H7 (cell line): ENCODE measurements around the gene DNAJC28. TPM values are rescaled to one million over a fixed set of nuclear protein-coding genes. Genes with fewer than 3 reads are reported as not detected.
A peak's percentile ranks its signal among the peaks of the same experiment; 100 is the strongest.
"Not testable (repeated sequence)": the region's sequence is repeated elsewhere in the genome, so short reads cannot be mapped to it uniquely, and the experiment has no call there.

Source experiments
- DNase-seq: peaks from one replicate; pipeline ENCODE4 v3.0.0; 2012
- H3K27me3 ChIP-seq: 2 replicates; pipeline ENCODE4 v1.6.0; 2011; ENCODE audit warnings: mild to moderate bottlenecking, low read length; ENCODE audit not compliant: control insufficient read depth, insufficient read depth
- H3K36me3 ChIP-seq: replicated peaks from 2 replicates; pipeline ENCODE4 v1.5.1; 2011; ENCODE audit warnings: low read length; ENCODE audit not compliant: control insufficient read depth, insufficient read depth
- H3K4me3 ChIP-seq: 2 replicates; pipeline ENCODE4 v1.5.1; 2011; ENCODE audit warnings: low read depth, mild to moderate bottlenecking, control low read depth, low read length, moderate library complexity; ENCODE audit not compliant: insufficient read depth
- total RNA-seq: library from RNA; depleted of rRNA; stranded (reverse); fragments of >200 nt; shearing (Covaris generic); gene quantifications from 2 replicates; pipeline ENCODE4 v1.2.3, GENCODE V29; 2014; rRNA removed

The DNAJC28 gene, protein sequence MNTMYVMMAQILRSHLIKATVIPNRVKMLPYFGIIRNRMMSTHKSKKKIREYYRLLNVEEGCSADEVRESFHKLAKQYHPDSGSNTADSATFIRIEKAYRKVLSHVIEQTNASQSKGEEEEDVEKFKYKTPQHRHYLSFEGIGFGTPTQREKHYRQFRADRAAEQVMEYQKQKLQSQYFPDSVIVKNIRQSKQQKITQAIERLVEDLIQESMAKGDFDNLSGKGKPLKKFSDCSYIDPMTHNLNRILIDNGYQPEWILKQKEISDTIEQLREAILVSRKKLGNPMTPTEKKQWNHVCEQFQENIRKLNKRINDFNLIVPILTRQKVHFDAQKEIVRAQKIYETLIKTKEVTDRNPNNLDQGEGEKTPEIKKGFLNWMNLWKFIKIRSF
- total RNA-seq: 1.0 and 1.4 TPM in 2 replicates

DNA sequence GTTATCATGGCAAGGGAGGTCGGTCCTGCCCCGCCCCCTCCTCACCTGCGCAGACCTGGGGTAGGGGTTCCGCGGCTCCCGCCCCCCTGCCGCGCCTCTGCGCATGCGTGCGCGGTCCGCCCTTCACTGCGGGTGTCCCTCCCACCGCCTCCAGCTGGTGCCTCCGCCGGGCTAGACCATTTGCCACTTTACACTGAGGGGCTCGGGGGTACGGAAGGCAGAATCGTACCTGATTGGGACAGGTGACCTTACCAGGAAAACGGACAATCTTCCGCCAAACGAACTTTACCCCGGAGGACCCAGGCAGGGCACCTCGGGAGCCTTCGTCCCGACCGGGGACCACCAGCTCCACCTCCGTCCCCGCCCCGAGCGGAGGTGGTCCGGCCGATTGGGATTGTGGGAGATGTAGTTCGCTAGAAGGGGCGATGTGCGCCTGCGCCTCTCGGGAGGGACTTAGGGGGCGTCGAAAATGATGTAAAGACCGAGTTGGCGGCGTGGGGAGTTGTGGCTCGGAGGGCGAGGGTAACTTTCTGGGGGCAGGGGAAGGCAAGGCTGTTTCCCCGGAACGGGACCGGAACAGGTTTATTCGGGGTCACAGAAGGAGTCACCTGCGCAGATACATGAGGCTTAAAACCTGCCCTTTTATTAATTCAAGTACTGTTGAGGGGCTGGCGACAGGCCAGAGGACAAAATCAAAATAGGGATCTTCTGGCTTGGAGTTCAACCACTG, at the start of gene DNAJC28:
Gene DNAJC28, minus strand, starts transcription at position 344 of the 730 bp plus-strand sequence. CDS start 2,323 bp downstream, outside the sequence.
- Histone ChIP-seq H3K27me3 (no peaks in the 10 kb centered on the region; the same call in 1 of the 2 replicates), H3K4me3 (peak within 1 kb of the TSS; percentile 55), H3K36me3 (no peaks in the 10 kb centered on the region)
- DNase-seq: peak; percentile 98

DNA sequence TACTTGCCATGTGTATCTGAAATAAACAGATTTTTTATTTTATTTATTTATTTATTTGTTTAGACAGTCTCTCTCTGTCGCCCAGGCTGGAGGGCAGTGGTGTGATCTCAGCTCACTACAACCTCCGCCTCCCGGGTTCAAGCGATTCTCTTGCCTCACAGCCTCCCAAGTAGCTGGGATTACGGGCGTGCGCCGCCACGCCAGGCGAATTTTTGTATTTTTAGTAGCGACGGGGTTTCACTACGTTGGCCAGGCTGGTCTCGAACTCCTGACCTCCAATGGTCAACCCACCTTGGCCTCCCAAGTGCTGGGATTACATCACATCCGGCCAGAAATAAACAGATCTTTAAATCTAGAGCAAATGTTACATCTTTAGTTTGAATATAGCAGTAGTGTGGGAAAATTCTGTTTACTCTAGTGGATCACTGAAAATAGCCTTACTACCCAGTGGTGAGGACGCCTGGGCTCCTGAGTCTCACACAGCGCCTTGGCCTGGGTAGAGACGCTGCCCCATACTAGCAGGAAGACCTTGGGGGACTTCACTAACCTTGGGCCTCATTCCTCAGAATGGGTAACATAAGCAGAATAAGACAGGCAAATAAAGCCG, 49.7 kb upstream of the DNAJC28 start:
- H3K27me3 ChIP-seq: no peaks in the 10 kb centered on the region
- H3K36me3 ChIP-seq: peaks cover 16% of the 10 kb centered on the region
- peak overlapping the region; percentile 96 for H3K4me3 ChIP-seq
- DNase-seq: no peak

DNA sequence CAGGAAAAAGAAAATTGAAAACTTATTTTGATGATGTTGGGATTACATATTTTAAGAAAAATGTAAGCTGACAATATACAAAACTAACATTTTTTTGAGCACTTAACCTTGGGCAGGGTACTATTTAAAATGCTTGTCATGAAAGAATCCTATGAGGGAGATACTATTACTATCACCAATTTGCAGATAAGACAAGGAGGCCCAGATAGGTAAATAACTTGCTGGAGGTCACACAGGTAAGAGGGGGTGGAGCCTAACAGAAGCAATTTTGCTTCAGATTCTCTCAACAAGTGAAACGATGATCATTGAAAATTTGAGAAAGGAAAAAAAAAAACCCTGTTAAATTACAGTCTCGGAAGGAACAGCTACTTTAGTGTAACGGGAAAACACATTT, 49.2 kb upstream of the DNAJC28 start:
- H3K4me3 ChIP-seq: peak overlapping the region; percentile 96; the same call in 1 of the 2 replicates
- no peaks in the 10 kb centered on the region for H3K27me3 ChIP-seq
- no peak for DNase-seq
- peaks cover 18% of the 10 kb centered on the region for H3K36me3 ChIP-seq

DNA sequence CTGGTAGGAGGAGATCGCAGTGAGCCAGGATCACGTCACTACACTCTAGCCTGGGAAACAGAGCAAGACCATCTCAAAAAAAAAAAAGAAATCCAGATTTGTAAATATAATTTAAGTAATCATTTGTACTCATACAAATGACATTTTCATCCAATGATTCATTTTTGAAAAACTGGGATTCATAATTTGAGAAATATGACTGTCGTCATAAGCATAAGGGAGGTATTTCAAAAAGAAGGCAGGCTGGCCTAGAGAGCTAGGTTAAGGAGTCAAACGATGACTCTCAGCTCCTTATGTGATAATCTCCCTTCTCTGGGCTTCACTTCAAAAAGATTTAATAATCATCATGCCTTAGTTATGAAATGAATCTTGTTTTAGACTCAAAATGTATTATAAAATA, 48.1 kb upstream of the DNAJC28 start:
- Histone ChIP-seq H3K27me3 (no peaks in the 10 kb centered on the region), H3K36me3 (peaks cover 22% of the 10 kb centered on the region), H3K4me3 (no peak overlapping the region)
- no peak for DNase-seq

DNA sequence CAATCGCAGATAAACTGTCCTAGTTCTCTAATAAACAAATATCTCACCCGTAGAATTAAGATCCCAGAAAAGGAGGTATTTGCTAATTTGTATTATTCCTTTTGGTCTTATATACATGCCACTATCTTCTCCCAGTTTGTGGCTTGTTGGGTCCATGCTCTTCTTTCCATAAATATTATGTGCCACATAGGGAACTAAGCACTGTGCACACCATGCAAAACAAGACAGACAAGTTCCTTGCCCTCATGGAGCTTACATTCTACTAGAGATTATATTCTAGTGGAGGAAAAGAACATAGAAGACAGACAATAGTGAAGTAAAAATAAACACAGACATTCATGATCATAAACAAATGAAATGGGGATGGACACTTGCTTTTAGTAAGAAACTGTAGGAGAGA, 45.7 kb upstream of the DNAJC28 start:
- Histone ChIP-seq H3K27me3 (no peaks in the 10 kb centered on the region), H3K36me3 (peaks cover 40% of the 10 kb centered on the region), H3K4me3 (no peak overlapping the region)
- no peak for DNase-seq

DNA sequence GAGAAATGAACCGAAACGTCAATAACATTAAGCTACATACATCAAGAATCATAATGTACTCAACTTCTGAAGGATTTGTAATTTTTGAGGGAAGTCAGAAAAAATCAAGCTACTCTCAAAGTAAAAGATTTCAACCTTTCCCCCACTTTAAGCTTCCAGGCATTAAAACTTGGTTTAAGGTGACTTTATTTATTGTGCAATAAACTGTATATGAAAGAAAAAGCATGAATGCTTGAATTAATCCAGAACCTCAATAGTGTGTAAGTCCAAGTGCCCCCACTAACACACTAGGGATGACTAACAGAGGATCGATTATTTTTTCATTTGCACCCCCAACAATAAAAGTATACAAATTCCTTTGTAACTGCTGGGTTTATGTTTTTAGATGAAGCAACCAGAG, 39.5 kb upstream of the DNAJC28 start:
- Histone ChIP-seq H3K4me3 (no peak overlapping the region), H3K36me3 (peaks cover 52% of the 10 kb centered on the region), H3K27me3 (no peaks in the 10 kb centered on the region)
- DNase-seq: no peak

DNA sequence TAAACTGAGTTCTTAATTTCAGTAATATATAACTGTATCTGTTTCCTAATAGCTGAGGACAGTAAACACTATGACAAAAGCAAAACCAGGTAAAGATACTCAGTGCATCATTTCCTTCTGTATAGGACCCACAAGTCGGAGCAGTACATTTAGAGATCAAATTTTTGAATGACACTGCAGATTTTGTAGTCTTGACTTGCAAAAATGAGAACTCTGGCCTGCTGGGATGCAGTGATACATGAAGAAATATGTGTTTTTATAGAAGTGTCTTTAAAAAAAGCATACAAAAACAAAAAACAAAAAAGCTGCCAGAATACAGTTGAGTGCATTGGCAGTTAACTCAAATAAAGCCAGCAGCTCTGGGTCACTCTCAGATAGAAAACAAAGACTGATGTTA, 31.4 kb upstream of the DNAJC28 start:
- Histone ChIP-seq H3K27me3 (no peaks in the 10 kb centered on the region), H3K36me3 (peaks cover 26% of the 10 kb centered on the region), H3K4me3 (no peak overlapping the region)
- no peak for DNase-seq

DNA sequence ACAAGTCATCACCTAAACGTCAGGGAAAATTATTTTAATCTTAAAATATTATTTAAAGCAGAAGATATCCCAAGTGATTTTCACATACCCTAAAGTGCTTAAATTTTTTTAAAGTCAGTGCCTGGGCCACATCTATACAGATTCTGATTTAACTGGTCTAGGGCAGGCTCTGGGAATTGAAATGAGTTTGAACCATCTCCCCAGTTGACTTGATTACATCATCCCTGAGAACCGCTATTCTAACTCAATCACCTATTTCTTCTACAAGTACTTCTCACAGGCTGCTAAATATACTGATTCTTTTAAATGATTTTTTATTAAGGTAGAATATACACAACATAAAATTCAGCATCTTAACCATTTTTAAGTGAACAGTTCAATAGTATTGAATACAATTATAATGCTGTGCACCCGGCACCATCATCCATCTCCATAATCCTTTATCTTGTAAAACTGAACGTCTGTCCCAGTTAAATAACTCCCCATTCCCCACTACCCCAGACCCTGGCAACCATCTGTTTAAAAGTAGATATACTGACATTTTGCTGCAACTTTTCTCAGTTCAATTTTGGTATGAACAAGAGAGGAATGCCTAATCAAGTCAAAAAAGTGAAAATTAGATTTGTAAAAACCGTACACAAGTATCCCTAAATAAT, 30.9 kb upstream of the DNAJC28 start:
- Histone ChIP-seq H3K36me3 (peaks cover 25% of the 10 kb centered on the region), H3K4me3 (no peak overlapping the region), H3K27me3 (no peaks in the 10 kb centered on the region)
- DNase-seq: no peak

DNA sequence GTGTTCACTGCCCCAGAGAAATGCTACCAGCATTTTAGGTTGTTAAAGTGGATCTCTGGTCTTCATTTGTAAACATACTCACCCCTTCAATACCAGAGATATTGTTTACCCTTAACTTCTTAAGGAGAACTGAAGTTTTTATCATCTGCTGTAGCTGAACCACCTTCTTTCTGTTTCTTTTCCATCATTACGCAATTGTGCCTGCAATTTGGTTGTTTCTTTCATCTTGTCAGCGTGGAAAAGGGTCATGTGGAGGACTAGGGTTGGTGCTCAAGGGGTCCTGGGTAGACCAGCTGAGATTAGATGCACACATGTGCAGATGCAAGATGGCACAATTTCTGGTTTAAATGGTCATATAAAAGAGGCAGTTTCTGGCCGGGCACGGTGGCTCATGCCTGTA, 27.4 kb upstream of the DNAJC28 start:
- no peak for DNase-seq
- Histone ChIP-seq H3K36me3 (peaks cover 30% of the 10 kb centered on the region), H3K4me3 (no peak overlapping the region), H3K27me3 (no peaks in the 10 kb centered on the region)

DNA sequence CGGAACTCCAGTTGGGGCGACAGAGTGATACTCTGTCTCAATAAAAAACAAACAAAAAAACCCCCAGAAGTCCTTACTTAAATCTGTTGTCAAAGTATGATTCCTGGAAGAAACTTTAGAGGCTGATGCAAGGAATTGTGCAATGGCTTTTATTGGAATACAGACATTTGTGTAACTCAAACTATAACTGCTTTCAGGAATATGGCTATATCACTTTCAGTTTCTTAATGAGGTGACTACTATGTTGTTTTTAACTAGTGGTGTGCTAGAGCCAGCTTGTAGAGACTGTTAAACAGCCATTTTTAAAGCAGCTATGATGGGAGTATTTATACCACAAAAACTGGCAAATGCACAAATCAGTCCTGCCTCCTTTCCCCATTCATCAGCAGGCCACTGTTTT, 22.7 kb upstream of the DNAJC28 start:
- H3K27me3 ChIP-seq: no peaks in the 10 kb centered on the region
- no peak overlapping the region for H3K4me3 ChIP-seq
- no peak for DNase-seq
- H3K36me3 ChIP-seq: peaks cover 46% of the 10 kb centered on the region

DNA sequence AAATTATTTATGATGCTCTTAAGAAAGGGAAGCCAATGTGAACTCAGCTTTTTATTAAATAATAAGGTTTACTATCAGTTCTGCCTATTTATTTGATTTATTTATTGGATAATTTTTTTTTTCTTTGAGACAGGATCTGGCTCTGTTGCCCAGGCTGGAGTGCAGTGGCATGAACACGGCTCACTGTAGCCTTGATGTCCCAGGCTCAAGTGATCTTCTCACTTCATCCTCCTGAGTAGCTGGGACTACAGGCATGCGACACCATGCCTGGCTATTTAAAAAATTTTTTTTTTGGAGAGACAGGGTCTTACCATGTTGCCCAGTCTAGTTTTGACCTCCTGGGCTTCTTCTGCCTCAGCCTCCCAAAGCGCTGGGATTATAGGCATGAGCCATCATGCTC, 21.0 kb upstream of the DNAJC28 start:
- Histone ChIP-seq H3K36me3 (peaks cover 36% of the 10 kb centered on the region), H3K27me3 (no peaks in the 10 kb centered on the region), H3K4me3 (no peak overlapping the region)
- no peak for DNase-seq

DNA sequence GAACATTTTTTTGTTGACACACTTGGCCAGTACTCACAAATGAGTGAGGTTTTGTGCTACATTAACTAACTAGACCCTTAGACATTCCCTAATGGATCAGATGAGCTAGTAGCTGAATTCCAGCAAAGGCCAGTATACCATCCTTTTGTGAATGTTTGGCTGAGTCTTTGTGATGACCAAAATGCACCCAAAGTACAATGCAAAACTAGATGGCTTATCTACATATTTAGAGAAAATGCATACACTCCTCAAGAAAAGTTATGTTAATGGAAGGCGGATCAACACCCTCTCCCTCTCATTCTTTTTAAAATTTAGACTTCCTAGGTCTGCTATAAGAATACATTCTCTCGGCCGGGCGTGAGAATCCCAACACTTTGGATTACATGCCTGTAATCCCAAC, 20.1 kb upstream of the DNAJC28 start:
- H3K4me3 ChIP-seq: no peak overlapping the region
- DNase-seq: no peak
- H3K36me3 ChIP-seq: peaks cover 30% of the 10 kb centered on the region
- H3K27me3 ChIP-seq: no peaks in the 10 kb centered on the region

DNA sequence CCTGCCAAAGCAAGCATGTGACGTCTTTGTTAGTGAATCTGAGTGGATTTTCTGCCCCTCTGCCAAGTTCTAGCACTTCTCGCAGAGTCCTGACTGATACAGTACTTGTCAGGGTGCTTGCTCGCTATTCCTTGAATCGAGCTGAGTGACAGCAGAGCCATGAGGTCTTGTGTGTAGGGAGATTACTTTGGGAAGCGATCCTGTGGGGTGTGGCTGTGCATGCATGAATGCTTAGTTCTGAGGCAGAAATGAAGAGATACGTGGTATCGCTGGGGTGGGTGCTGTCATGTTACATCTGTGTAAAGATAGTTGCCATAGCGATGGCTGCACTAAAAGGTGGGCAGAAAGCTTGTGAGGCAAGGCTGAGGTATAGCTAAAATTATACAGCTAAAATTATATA, 19.3 kb upstream of the DNAJC28 start:
- Histone ChIP-seq H3K4me3 (no peak overlapping the region), H3K27me3 (no peaks in the 10 kb centered on the region), H3K36me3 (peaks cover 28% of the 10 kb centered on the region)
- DNase-seq: no peak

DNA sequence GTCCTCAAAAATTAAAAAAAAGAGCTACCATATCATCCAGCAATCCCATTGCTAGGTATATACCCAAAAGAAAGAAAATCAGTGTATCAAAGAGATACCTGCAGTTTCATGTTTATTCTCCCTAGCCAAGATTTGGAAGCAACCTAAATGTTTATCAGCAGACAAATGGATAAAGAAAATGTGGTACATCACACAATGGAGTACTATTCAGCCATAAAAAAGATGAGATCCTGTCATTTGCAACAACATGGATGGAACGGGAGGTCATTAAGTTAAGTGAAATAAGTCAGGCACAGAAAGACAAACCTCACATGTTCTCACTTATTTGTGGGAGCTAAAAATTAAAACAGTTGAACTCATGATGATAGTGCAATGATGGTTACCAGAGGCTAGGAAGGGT, 15.5 kb upstream of the DNAJC28 start:
- H3K36me3 ChIP-seq: peaks cover 28% of the 10 kb centered on the region
- DNase-seq: not testable (repeated sequence)

More for the DNA sequence above, 15.5 kb upstream of the DNAJC28 start:
- not testable (repeated sequence) for H3K27me3 ChIP-seq, H3K4me3 ChIP-seq
